Measurements from ENCODE around the gene VWA3B. TPM values are rescaled to one million over a fixed set of nuclear protein-coding genes. Genes with fewer than 3 reads are reported as not detected.

Gene VWA3B
- total and polyA plus RNA-seq, 2 of the 4 experiments (the other 2 are of a cell fraction): not detected

- POLR2A ChIA-PET (ENCODE audit: unreplicated experiment): no interaction called here
Observed at GRCh38 chr2:98089941-98090340, 3.0 kb downstream of the VWA3B start.

More at GRCh38 chr2:98089941-98090340, 3.0 kb downstream of the VWA3B start:
- Histone ChIP-seq H2BK5ac (ENCODE audit: low read depth, low read length, poor library complexity, severe bottlenecking) (no peak overlapping the region), H3K79me1 (ENCODE audit: low read depth in 1 of 2, low read length in 2 of 2) (no peaks in the 10 kb centered on the region), H3K27ac (ENCODE audit: insufficient read depth, low read length) (no peak overlapping the region), H3K14ac (replicated peaks; ENCODE audit: low read depth, low read length) (no peak overlapping the region), H3K4me3 (ENCODE audit: insufficient read depth, low read depth, low read length) (no peak overlapping the region), H2BK20ac (ENCODE audit: low read depth, low read length) (no peak overlapping the region), H4K91ac (ENCODE audit: insufficient read depth, low read depth, low read length) (no peak overlapping the region), H3K4ac (ENCODE audit: low read depth, low read length) (no peak overlapping the region), H4K20me1 (ENCODE audit: insufficient read depth, low read length) (no peaks in the 10 kb centered on the region), H3K4me2 (ENCODE audit: low read depth, low read length) (no peak overlapping the region), H3K36me3 (ENCODE audit: control insufficient read depth, insufficient read depth, low read length) (no peaks in the 10 kb centered on the region), H3K9me3 (ENCODE audit: control insufficient read depth, insufficient read depth, low read length) (no peaks in the 10 kb centered on the region), H2BK15ac (ENCODE audit: low read depth, low read length) (no peak overlapping the region), H3K56ac (ENCODE audit: extremely low read depth, insufficient read depth, low read length) (no peak overlapping the region), H3K4me1 (ENCODE audit: control insufficient read depth, insufficient read depth, low read length) (no peaks in the 10 kb centered on the region), H3K9me1 (ENCODE audit: insufficient read depth, low read length) (0 out of 2 replicates have a peak, but pooled peaks cover 4% of the 10 kb centered on the region), H4K8ac (ENCODE audit: low read depth in 2 of 2, low read length in 2 of 2) (no peak overlapping the region), H3K23ac (ENCODE audit: low read depth, low read length) (no peak overlapping the region), H2AK9ac (replicated peaks; ENCODE audit: low read depth, low read length, poor library complexity) (no peak overlapping the region), H2AK5ac (ENCODE audit: low read depth, low read length) (no peak overlapping the region), H4K5ac (ENCODE audit: low read depth, low read length) (no peak overlapping the region), H3K9ac (ENCODE audit: low read depth, low read length) (no peak overlapping the region), H3K27me3 (ENCODE audit: control insufficient read depth, insufficient read depth, low read length) (peaks cover 28% of the 10 kb centered on the region), H2BK120ac (ENCODE audit: low read depth, low read length) (no peak overlapping the region), H2AFZ (replicated peaks; ENCODE audit: low read length, poor library complexity) (no peak overlapping the region), H3K18ac (ENCODE audit: low read depth, low read length) (no peak overlapping the region)
- in situ Hi-C loops (cut with MboI; ENCODE audit: low sequenced_read_pairs) (no loop called here), dilution Hi-C loops (cut with HindIII; ENCODE audit: low sequenced_read_pairs, unreplicated experiment) (no loop called here), intact Hi-C loops (cut with micrococcal nuclease) (loop anchor here (5.0 kb wide), 1 partner anchor 283 kb away; no protein-coding TSS in a partner anchor)
- ATAC-seq (ENCODE audit: low read depth) (no peak), DNase-seq (no peak)
- BruUV-seq (replicated peaks): no TSS peak
- TF ChIP-seq SMC3 (IDR thresholded peaks at IDR 0.05; ENCODE audit: low read depth, low read length): no peak
- no peak for TF ChIP-seq ELK1 (IDR thresholded peaks at IDR 0.05; ENCODE audit: borderline replicate concordance, low read depth, low read length)
- TF ChIP-seq MAZ (IDR thresholded peaks at IDR 0.05; ENCODE audit: borderline replicate concordance, low read depth, low read length): no peak
- no peak for TF ChIP-seq RFX5 (IDR thresholded peaks at IDR 0.05; ENCODE audit: low read depth, low read length)
- CTCF ChIA-PET: no interaction called here

All from IMR-90 (cell line).